ENCODE results near the gene HBP1. TPM values are rescaled to one million over a fixed set of nuclear protein-coding genes. Genes with fewer than 3 reads are reported as not detected.
A peak's percentile ranks its signal among the peaks of the same experiment; 100 is the strongest.

Gene HBP1
- total and polyA plus RNA-seq, 2 of the 13 experiments (the other 11 are each of a cell fraction or from before 2014, with no cell fraction given) = 22.9 to 44.1 TPM

DNA sequence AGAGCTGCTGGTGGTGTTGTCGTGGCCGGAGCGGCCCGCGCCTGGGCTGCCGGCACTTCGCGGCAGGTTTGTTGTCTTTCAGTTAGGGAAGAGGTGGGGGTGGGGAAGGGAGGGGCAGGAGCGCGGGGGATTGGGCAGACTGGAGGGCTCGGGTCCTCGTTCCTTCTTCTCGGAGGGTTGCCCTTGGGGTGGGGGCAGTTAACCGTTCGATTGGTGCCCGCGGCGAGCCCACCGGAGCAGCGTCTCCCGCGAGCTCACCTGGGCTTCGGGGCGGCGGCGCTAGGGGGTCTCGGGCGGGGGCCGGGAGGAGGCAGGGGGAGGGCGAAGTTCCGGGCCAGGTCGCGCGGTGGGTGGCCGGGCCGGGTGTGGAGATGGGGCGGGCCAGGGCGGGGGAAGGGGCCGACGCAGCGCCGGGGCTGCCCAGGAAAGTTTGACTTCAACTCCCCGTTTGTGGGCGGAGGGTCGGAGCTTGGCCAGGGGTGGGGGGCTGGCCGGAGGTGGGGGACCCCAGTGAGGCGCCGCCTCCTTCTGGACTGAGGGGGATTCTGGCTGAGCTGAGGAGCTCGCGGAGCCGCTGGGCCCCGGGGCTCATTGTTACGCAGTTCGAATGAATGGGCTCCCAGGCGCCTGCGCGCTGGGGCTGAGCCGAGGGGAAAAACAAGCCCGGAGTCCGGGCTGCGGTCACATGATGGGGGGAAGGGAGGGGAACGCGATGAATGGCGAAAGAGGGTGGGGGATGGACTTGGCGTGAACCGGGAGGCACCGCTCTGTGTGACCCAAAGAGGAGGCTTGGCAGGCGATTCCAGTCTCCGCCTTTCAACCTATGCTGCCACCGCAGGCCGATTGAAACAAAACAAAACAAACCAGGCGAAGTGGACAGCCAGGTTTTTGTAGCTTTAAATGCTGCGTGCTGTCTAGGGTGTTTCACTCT lies 582 bp downstream of the HBP1 start (continued):
- TF ChIP-seq, protein P1, sequence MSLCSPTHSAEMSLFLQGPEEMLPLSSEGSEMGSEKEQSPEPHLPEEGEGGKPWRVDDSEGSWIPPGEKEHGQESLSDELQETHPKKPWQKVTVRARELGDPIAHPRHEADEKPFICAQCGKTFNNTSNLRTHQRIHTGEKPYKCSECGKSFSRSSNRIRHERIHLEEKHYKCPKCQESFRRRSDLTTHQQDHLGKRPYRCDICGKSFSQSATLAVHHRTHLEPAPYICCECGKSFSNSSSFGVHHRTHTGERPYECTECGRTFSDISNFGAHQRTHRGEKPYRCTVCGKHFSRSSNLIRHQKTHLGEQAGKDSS (CRISPR knock-in tag; IDR thresholded peaks at IDR 0.05; ENCODE audit: borderline replicate concordance, low read depth) = 0 out of 2 replicates have a peak, but pooled peaks have one; percentile 45
- TF ChIP-seq NCOR1 (IDR thresholded peaks at IDR 0.05; ENCODE audit: borderline replicate concordance, low read length) (0 out of 2 replicates have a peak, but pooled peaks have one; percentile 29), FOXA3 (CRISPR knock-in tag; IDR thresholded peaks at IDR 0.05) (peak; percentile 54; the same call in 1 of the 2 replicates), ZNF367 (CRISPR knock-in tag; IDR thresholded peaks at IDR 0.05; ENCODE audit: borderline replicate concordance) (0 out of 2 replicates have a peak, but pooled peaks have one; percentile 27), ZNF614 (CRISPR knock-in tag; IDR thresholded peaks at IDR 0.05; ENCODE audit: borderline replicate concordance) (peak; percentile 71; the same call in 1 of the 2 replicates), SMARCE1 (IDR thresholded peaks at IDR 0.05; ENCODE audit: borderline replicate concordance) (no peak), RBM39 (IDR thresholded peaks at IDR 0.05; ENCODE audit: low read depth, low read length, poor library complexity, severe bottlenecking) (peak; percentile 54), KDM6A (CRISPR knock-in tag; IDR thresholded peaks at IDR 0.05; ENCODE audit: low read depth) (0 out of 2 replicates have a peak, but pooled peaks have one; percentile 29), AHR (CRISPR knock-in tag; IDR thresholded peaks at IDR 0.05) (no peak), DPF2 (CRISPR knock-in tag; IDR thresholded peaks at IDR 0.05; ENCODE audit: borderline replicate concordance, low read depth) (peak; percentile 27; the same call in 1 of the 2 replicates), ARNTL (CRISPR knock-in tag; IDR thresholded peaks at IDR 0.05) (0 out of 2 replicates have a peak, but pooled peaks have one; percentile 37), SNAI1 (CRISPR knock-in tag; IDR thresholded peaks at IDR 0.05; ENCODE audit: borderline replicate concordance) (no peak), ZKSCAN5 (CRISPR knock-in tag; IDR thresholded peaks at IDR 0.05) (no peak)
- TF ChIP-seq, protein P2, sequence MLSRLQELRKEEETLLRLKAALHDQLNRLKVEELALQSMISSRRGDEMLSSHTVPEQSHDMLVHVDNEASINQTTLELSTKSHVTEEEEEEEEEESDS (CRISPR knock-in tag; IDR thresholded peaks at IDR 0.05; ENCODE audit: borderline replicate concordance) = no peak
- TF ChIP-seq, protein P3, sequence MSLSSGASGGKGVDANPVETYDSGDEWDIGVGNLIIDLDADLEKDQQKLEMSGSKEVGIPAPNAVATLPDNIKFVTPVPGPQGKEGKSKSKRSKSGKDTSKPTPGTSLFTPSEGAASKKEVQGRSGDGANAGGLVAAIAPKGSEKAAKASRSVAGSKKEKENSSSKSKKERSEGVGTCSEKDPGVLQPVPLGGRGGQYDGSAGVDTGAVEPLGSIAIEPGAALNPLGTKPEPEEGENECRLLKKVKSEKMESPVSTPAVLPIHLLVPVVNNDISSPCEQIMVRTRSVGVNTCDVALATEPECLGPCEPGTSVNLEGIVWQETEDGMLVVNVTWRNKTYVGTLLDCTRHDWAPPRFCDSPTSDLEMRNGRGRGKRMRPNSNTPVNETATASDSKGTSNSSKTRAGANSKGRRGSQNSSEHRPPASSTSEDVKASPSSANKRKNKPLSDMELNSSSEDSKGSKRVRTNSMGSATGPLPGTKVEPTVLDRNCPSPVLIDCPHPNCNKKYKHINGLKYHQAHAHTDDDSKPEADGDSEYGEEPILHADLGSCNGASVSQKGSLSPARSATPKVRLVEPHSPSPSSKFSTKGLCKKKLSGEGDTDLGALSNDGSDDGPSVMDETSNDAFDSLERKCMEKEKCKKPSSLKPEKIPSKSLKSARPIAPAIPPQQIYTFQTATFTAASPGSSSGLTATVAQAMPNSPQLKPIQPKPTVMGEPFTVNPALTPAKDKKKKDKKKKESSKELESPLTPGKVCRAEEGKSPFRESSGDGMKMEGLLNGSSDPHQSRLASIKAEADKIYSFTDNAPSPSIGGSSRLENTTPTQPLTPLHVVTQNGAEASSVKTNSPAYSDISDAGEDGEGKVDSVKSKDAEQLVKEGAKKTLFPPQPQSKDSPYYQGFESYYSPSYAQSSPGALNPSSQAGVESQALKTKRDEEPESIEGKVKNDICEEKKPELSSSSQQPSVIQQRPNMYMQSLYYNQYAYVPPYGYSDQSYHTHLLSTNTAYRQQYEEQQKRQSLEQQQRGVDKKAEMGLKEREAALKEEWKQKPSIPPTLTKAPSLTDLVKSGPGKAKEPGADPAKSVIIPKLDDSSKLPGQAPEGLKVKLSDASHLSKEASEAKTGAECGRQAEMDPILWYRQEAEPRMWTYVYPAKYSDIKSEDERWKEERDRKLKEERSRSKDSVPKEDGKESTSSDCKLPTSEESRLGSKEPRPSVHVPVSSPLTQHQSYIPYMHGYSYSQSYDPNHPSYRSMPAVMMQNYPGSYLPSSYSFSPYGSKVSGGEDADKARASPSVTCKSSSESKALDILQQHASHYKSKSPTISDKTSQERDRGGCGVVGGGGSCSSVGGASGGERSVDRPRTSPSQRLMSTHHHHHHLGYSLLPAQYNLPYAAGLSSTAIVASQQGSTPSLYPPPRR (CRISPR knock-in tag; IDR thresholded peaks at IDR 0.05; ENCODE audit: borderline replicate concordance) = peak; percentile 50; the same call in 1 of the 2 replicates
- TF ChIP-seq, protein P4, sequence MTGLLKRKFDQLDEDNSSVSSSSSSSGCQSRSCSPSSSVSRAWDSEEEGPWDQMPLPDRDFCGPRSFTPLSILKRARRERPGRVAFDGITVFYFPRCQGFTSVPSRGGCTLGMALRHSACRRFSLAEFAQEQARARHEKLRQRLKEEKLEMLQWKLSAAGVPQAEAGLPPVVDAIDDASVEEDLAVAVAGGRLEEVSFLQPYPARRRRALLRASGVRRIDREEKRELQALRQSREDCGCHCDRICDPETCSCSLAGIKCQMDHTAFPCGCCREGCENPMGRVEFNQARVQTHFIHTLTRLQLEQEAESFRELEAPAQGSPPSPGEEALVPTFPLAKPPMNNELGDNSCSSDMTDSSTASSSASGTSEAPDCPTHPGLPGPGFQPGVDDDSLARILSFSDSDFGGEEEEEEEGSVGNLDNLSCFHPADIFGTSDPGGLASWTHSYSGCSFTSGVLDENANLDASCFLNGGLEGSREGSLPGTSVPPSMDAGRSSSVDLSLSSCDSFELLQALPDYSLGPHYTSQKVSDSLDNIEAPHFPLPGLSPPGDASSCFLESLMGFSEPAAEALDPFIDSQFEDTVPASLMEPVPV (CRISPR knock-in tag; IDR thresholded peaks at IDR 0.05) = peak; percentile 66
- TF ChIP-seq, protein P5, sequence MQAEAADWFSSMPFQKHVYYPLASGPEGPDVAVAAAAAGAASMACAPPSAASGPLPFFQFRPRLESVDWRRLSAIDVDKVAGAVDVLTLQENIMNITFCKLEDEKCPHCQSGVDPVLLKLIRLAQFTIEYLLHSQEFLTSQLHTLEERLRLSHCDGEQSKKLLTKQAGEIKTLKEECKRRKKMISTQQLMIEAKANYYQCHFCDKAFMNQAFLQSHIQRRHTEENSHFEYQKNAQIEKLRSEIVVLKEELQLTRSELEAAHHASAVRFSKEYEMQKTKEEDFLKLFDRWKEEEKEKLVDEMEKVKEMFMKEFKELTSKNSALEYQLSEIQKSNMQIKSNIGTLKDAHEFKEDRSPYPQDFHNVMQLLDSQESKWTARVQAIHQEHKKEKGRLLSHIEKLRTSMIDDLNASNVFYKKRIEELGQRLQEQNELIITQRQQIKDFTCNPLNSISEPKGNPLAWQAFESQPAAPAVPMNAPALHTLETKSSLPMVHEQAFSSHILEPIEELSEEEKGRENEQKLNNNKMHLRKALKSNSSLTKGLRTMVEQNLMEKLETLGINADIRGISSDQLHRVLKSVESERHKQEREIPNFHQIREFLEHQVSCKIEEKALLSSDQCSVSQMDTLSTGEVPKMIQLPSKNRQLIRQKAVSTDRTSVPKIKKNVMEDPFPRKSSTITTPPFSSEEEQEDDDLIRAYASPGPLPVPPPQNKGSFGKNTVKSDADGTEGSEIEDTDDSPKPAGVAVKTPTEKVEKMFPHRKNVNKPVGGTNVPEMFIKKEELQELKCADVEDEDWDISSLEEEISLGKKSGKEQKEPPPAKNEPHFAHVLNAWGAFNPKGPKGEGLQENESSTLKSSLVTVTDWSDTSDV (CRISPR knock-in tag; IDR thresholded peaks at IDR 0.05) = peak; percentile 35; the same call in 1 of the 2 replicates

Data from HepG2 (cell line).